ENCODE results near the gene H6PD. TPM values are rescaled to one million over a fixed set of nuclear protein-coding genes. Genes with fewer than 3 reads are reported as not detected.
A peak's percentile ranks its signal among the peaks of the same experiment; 100 is the strongest.

Gene H6PD
- total and polyA plus RNA-seq, 2 experiments from 2014 or later: 1.2 to 4.7 TPM

GRCh38 chr1:9315411-9316079 lies 81.0 kb downstream of the H6PD start:
- DNase-seq (ENCODE audit: low spot score): no peak

GRCh38 chr1:9316080-9316444 lies 81.5 kb downstream of the H6PD start:
- no peak overlapping the region; the same call in 1 of the 2 replicates for H3K27ac Mint-ChIP-seq
- no peak for DNase-seq (ENCODE audit: low spot score)
- no peaks in the 10 kb centered on the region; the same call in 2 of the 3 replicates for H3K9me3 Mint-ChIP-seq
- no peak for ATAC-seq
- Histone ChIP-seq H4K20me1 (replicated peaks; ENCODE audit: insufficient read depth) (no peaks in the 10 kb centered on the region), H3K4me2 (no peak overlapping the region), H3K9me2 (ENCODE audit: insufficient read depth) (no peaks in the 10 kb centered on the region), H3K27ac (ENCODE audit: low read depth) (no peak overlapping the region), H3K27me3 (ENCODE audit: insufficient read depth) (no peaks in the 10 kb centered on the region), H3K36me3 (ENCODE audit: insufficient read depth) (no peaks in the 10 kb centered on the region), H3K79me2 (replicated peaks; ENCODE audit: insufficient read depth) (no peaks in the 10 kb centered on the region), H2AFZ (no peak overlapping the region), H3K4me1 (ENCODE audit: insufficient read depth) (peaks cover 20% of the 10 kb centered on the region), H3K4me3 (no peak overlapping the region), H3F3A (replicated peaks; ENCODE audit: low read depth) (no peaks in the 10 kb centered on the region)
- H3K4me1 Mint-ChIP-seq: peaks cover 28% of the 10 kb centered on the region
- H3K27me3 Mint-ChIP-seq (ENCODE audit: insufficient read depth, low read depth, poor library complexity): peaks cover 19% of the 10 kb centered on the region
- no peak overlapping the region for H3K4me3 Mint-ChIP-seq
- no peaks in the 10 kb centered on the region for H3K36me3 Mint-ChIP-seq (ENCODE audit: low read depth)
- no peak for TF ChIP-seq CTCF (conservative IDR thresholded peaks at IDR 0.05; ENCODE audit: low read depth in 2 of 2)
- no peak for TF ChIP-seq POLR2AphosphoS5 (IDR thresholded peaks at IDR 0.05; ENCODE audit: low read depth)
- TF ChIP-seq JUNB (IDR thresholded peaks at IDR 0.05; ENCODE audit: unreplicated experiment): no peak
- no peak for TF ChIP-seq STAT1 (IDR thresholded peaks at IDR 0.05; ENCODE audit: unreplicated experiment)
- no peak for TF ChIP-seq ZNF331 (CRISPR knock-in tag; IDR thresholded peaks at IDR 0.05; ENCODE audit: low read depth)
- TF ChIP-seq REST (IDR thresholded peaks at IDR 0.05; ENCODE audit: unreplicated experiment): no peak
- TF ChIP-seq EZH2phosphoT487 (IDR thresholded peaks at IDR 0.05; ENCODE audit: unreplicated experiment): no peak
- no peak for TF ChIP-seq CREB1 (CRISPR knock-in tag; IDR thresholded peaks at IDR 0.05; ENCODE audit: low read depth)
- no peak for TF ChIP-seq ZNF114 (CRISPR knock-in tag; IDR thresholded peaks at IDR 0.05)
- no peak for TF ChIP-seq EZH2 (IDR thresholded peaks at IDR 0.05; ENCODE audit: low read depth, unreplicated experiment)
- no peak for TF ChIP-seq NANOG (IDR thresholded peaks at IDR 0.05; ENCODE audit: borderline replicate concordance)
- TF ChIP-seq ETS1 (IDR thresholded peaks at IDR 0.05): no peak

More at GRCh38 chr1:9315411-9316079, 81.0 kb downstream of the H6PD start:
- peaks cover 14% of the 10 kb centered on the region for H3K4me1 ChIP-seq (ENCODE audit: insufficient read depth)
- no peak overlapping the region for H3K4me3 Mint-ChIP-seq
- no peaks in the 10 kb centered on the region for H3K36me3 ChIP-seq (ENCODE audit: insufficient read depth)
- no peak overlapping the region for H3K4me2 ChIP-seq
- no peak overlapping the region for H3K27ac ChIP-seq (ENCODE audit: low read depth)
- H3K4me1 Mint-ChIP-seq: peaks cover 23% of the 10 kb centered on the region
- H3K27ac Mint-ChIP-seq: peak overlapping the region; percentile 85
- no peaks in the 10 kb centered on the region for H3K9me2 ChIP-seq (ENCODE audit: insufficient read depth)
- no peaks in the 10 kb centered on the region for H3K27me3 ChIP-seq (ENCODE audit: insufficient read depth)
- ATAC-seq: no peak
- H3K9me3 Mint-ChIP-seq: no peaks in the 10 kb centered on the region; the same call in 2 of the 3 replicates
- H3K36me3 Mint-ChIP-seq (ENCODE audit: low read depth): no peaks in the 10 kb centered on the region
- H3K4me3 ChIP-seq: no peak overlapping the region
- no peaks in the 10 kb centered on the region for H4K20me1 ChIP-seq (replicated peaks; ENCODE audit: insufficient read depth)
- H2AFZ ChIP-seq: no peak overlapping the region
- H3F3A ChIP-seq (replicated peaks; ENCODE audit: low read depth): no peaks in the 10 kb centered on the region
- no peak for TF ChIP-seq POLR2AphosphoS5 (IDR thresholded peaks at IDR 0.05; ENCODE audit: low read depth)
- no peak for TF ChIP-seq JUNB (IDR thresholded peaks at IDR 0.05; ENCODE audit: unreplicated experiment)
- no peak for TF ChIP-seq EZH2 (IDR thresholded peaks at IDR 0.05; ENCODE audit: low read depth, unreplicated experiment)
- no peak for TF ChIP-seq ZNF331 (CRISPR knock-in tag; IDR thresholded peaks at IDR 0.05; ENCODE audit: low read depth)
- peaks cover 17% of the 10 kb centered on the region for H3K27me3 Mint-ChIP-seq (ENCODE audit: insufficient read depth, low read depth, poor library complexity)
- no peaks in the 10 kb centered on the region for H3K79me2 ChIP-seq (replicated peaks; ENCODE audit: insufficient read depth)
